Gastrocnemius medialis (tissue), 4 donors: ENCODE measurements around the gene COPG1.
A peak's percentile ranks its signal among the peaks of the same experiment; 100 is the strongest.

Source experiments
- CTCF ChIP-seq, 5 experiments: fragments of 450-650 bp in 3 of 5; fragments of 200-600 bp in 2 of 5; sonication (generic) in 2 of 5; IDR thresholded peaks in 4 of 5; conservative IDR thresholded peaks in 1 of 5; 1 replicate in 4 of 5; 2 replicates in 1 of 5; pipeline ENCODE4 v1.5.1; 2016 to 2019; ENCODE audit warnings: antibody characterized with exemption in 5 of 5, mild to moderate bottlenecking in 3 of 5, moderate library complexity in 3 of 5
- POLR2A ChIP-seq, 2 donors: fragments of 450-650 bp; IDR thresholded peaks; one replicate each; pipeline ENCODE4 v1.6.1; 2017; ENCODE audit warnings: antibody characterized with exemption in 2 of 2, mild to moderate bottlenecking in 2 of 2, moderate library complexity in 2 of 2

GRCh38 chr3:129249284-129250065 is at the start of gene COPG1:
- TF ChIP-seq CTCF (IDR thresholded peaks at IDR 0.05 in 4 of 5, conservative IDR thresholded peaks at IDR 0.05 in 1 of 5) (peak in 1 of 5 experiments; percentile 8), POLR2A (IDR thresholded peaks at IDR 0.05) (peak; percentile 88 to 92)
